ENCODE results near the gene SHMT2.

SHMT2 gene

GRCh38 chr12:57240066-57240921 is 10.8 kb downstream of the SHMT2 start:
- DNase-seq (ENCODE audit: low read depth in 2 of 2): peak in 1 of 2 donors; percentile 43

GRCh38 chr12:57240926-57241401 is 11.5 kb downstream of the SHMT2 start:
- DNase-seq (ENCODE audit: low read depth in 2 of 2): no peak

GRCh38 chr12:57241402-57242310 is 12.1 kb downstream of the SHMT2 start:
- no peak for DNase-seq (ENCODE audit: low read depth in 2 of 2)

- DNase-seq (ENCODE audit: low read depth in 2 of 2): no peak
These were observed 12.8 kb downstream of the SHMT2 start for GRCh38 chr12:57242329-57242690.

- DNase-seq (ENCODE audit: low read depth in 2 of 2): peak in 1 of 2 donors; percentile 52
These were observed 13.4 kb downstream of the SHMT2 start for GRCh38 chr12:57242691-57243454.

GRCh38 chr12:57243521-57244311 is 14.2 kb downstream of the SHMT2 start:
- DNase-seq (ENCODE audit: low read depth in 2 of 2): peak; percentile 52 to 68

GRCh38 chr12:57244312-57244696 is 14.8 kb downstream of the SHMT2 start:
- no peak for DNase-seq (ENCODE audit: low read depth in 2 of 2)

GRCh38 chr12:57247041-57247440 is 17.5 kb downstream of the SHMT2 start:
- no peak for DNase-seq (ENCODE audit: low read depth in 2 of 2)

GRCh38 chr12:57248934-57249742 is 19.6 kb downstream of the SHMT2 start:
- DNase-seq (ENCODE audit: low read depth in 2 of 2): no peak

- no peak for DNase-seq (ENCODE audit: low read depth in 2 of 2)
These were observed 21.0 kb downstream of the SHMT2 start for GRCh38 chr12:57250541-57250940.

- no peak for DNase-seq (ENCODE audit: low read depth in 2 of 2)
These were observed 21.4 kb downstream of the SHMT2 start, which contains the start of gene STAC3 for GRCh38 chr12:57250956-57251355. TSS of gene STAC3 (minus strand) at chr12:57251187. CDS start at chr12:57249636, 1,551 bp downstream.

GRCh38 chr12:57254506-57255280 is 25.2 kb downstream of the SHMT2 start:
- DNase-seq (ENCODE audit: low read depth in 2 of 2): no peak

- DNase-seq (ENCODE audit: low read depth in 2 of 2): no peak
These were observed 26.4 kb downstream of the SHMT2 start for GRCh38 chr12:57255916-57256315.

- DNase-seq (ENCODE audit: low read depth in 2 of 2): no peak
These were observed 29.8 kb downstream of the SHMT2 start for GRCh38 chr12:57258977-57259970.

- no peak for DNase-seq (ENCODE audit: low read depth in 2 of 2)
These were observed 30.9 kb downstream of the SHMT2 start for GRCh38 chr12:57260366-57260765.

GRCh38 chr12:57261428-57261865 is 31.9 kb downstream of the SHMT2 start:
- no peak for DNase-seq (ENCODE audit: low read depth in 2 of 2)

- no peak for DNase-seq (ENCODE audit: low read depth in 2 of 2)
These were observed 32.8 kb downstream of the SHMT2 start for GRCh38 chr12:57262126-57262822.

All from stimulated activated CD8-positive, alpha-beta memory T cell treated with anti-CD3 and anti-CD28 coated beads, Interleukin-7, amount 100 ng/mL, for 1 hour (primary cell).